SH-SY5Y (cell line): ENCODE results near the gene PLS3.

Source experiments
- GATA2 ChIP-seq: IDR thresholded peaks from 2 replicates; pipeline ENCODE4 v1.6.1; 2011; ENCODE audit warnings: mild to moderate bottlenecking, low read depth, low read length
- GATA3 ChIP-seq: IDR thresholded peaks from 2 replicates; pipeline ENCODE4 v1.6.1; 2011; ENCODE audit warnings: low read depth, mild to moderate bottlenecking, low read length, moderate library complexity

DNA sequence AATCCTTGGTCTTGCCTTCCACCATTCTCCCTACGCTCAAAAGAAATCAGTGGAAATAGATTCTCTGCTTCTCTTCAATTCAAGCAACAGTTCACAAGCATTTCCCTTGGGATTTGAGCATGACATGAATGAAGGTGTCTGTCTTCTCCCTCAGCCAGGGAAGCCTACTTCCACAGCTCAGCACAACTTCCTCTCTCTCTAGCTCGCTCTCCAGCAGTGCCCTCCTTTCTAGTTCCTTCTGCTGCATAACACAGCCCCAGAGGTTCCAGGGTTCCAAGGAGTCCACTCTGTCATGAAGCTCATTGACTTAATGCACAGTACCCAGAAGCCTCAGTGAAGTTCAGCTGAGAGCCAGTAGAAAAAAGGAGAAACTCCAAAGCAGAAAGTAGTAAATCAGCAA is 81.3 kb downstream of the PLS3 start:
- no peak for TF ChIP-seq GATA3
- TF ChIP-seq GATA2 = no peak
